ENCODE measurements around the gene TRPM7.
"Not testable (repeated sequence)": the region's sequence is repeated elsewhere in the genome, so short reads cannot be mapped to it uniquely, and the experiment has no call there.

The TRPM7 gene

GRCh38 chr15:50616960-50617359 is 69.6 kb downstream of the TRPM7 start:
- H3K27me3 ChIP-seq (ENCODE audit: low read depth, low read length); H3K9me3 ChIP-seq (ENCODE audit: control insufficient read depth in 1 of 2, low read length in 2 of 2); H3K4me1 ChIP-seq (ENCODE audit: control insufficient read depth in 1 of 2, insufficient read depth in 2 of 2, low read length in 2 of 2); H3K4me3 ChIP-seq (ENCODE audit: low read depth in 1 of 2, low read length in 2 of 2); H3K27ac ChIP-seq (ENCODE audit: low read length): not testable (repeated sequence)
- peaks cover 1 to 25% of the 10 kb centered on the region in 2 donors for H3K36me3 ChIP-seq (ENCODE audit: control insufficient read depth in 1 of 2, insufficient read depth in 2 of 2, low read length in 2 of 2)

GRCh38 chr15:50616554-50616953 is 70.0 kb downstream of the TRPM7 start:
- H3K9me3 ChIP-seq (ENCODE audit: control insufficient read depth in 1 of 2, low read length in 2 of 2); H3K27ac ChIP-seq (ENCODE audit: low read length); H3K4me3 ChIP-seq (ENCODE audit: low read depth in 1 of 2, low read length in 2 of 2); H3K27me3 ChIP-seq (ENCODE audit: low read depth, low read length); H3K4me1 ChIP-seq (ENCODE audit: control insufficient read depth in 1 of 2, insufficient read depth in 2 of 2, low read length in 2 of 2): not testable (repeated sequence)
- H3K36me3 ChIP-seq (ENCODE audit: control insufficient read depth in 1 of 2, insufficient read depth in 2 of 2, low read length in 2 of 2) = peaks cover 5 to 26% of the 10 kb centered on the region in 2 donors

- no peaks in the 10 kb centered on the region for H3K27me3 ChIP-seq (ENCODE audit: low read depth, low read length)
- no peaks in the 10 kb centered on the region for H3K9me3 ChIP-seq (ENCODE audit: control insufficient read depth in 1 of 2, low read length in 2 of 2)
- no peak overlapping the region for H3K4me3 ChIP-seq (ENCODE audit: low read depth in 1 of 2, low read length in 2 of 2)
- H3K4me1 ChIP-seq (ENCODE audit: control insufficient read depth in 1 of 2, insufficient read depth in 2 of 2, low read length in 2 of 2) = no peaks in the 10 kb centered on the region
- H3K27ac ChIP-seq (ENCODE audit: low read length) = no peak overlapping the region
- H3K36me3 ChIP-seq (ENCODE audit: control insufficient read depth in 1 of 2, insufficient read depth in 2 of 2, low read length in 2 of 2) = peaks cover 22 to 33% of the 10 kb centered on the region in 2 donors
Measured at GRCh38 chr15:50613600-50613999, 73.0 kb downstream of the TRPM7 start.

GRCh38 chr15:50607129-50607528 is 79.5 kb downstream of the TRPM7 start:
- Histone ChIP-seq H3K27ac (ENCODE audit: low read length) (no peak overlapping the region), H3K4me3 (ENCODE audit: low read depth in 1 of 2, low read length in 2 of 2) (no peak overlapping the region), H3K4me1 (ENCODE audit: control insufficient read depth in 1 of 2, insufficient read depth in 2 of 2, low read length in 2 of 2) (no peaks in the 10 kb centered on the region), H3K27me3 (ENCODE audit: low read depth, low read length) (no peaks in the 10 kb centered on the region), H3K9me3 (ENCODE audit: control insufficient read depth in 1 of 2, low read length in 2 of 2) (no peaks in the 10 kb centered on the region), H3K36me3 (ENCODE audit: control insufficient read depth in 1 of 2, insufficient read depth in 2 of 2, low read length in 2 of 2) (peaks cover 42 to 49% of the 10 kb centered on the region in 2 donors)

GRCh38 chr15:50605462-50605861 is 81.1 kb downstream of the TRPM7 start:
- H3K4me3 ChIP-seq (ENCODE audit: low read depth in 1 of 2, low read length in 2 of 2) = no peak overlapping the region

GRCh38 chr15:50602028-50602427 is 84.6 kb downstream of the TRPM7 start:
- H3K27me3 ChIP-seq (ENCODE audit: low read depth, low read length); H3K4me1 ChIP-seq (ENCODE audit: control insufficient read depth in 1 of 2, insufficient read depth in 2 of 2, low read length in 2 of 2); H3K4me3 ChIP-seq (ENCODE audit: low read depth in 1 of 2, low read length in 2 of 2); H3K27ac ChIP-seq (ENCODE audit: low read length); H3K9me3 ChIP-seq (ENCODE audit: control insufficient read depth in 1 of 2, low read length in 2 of 2): not testable (repeated sequence)
- H3K36me3 ChIP-seq (ENCODE audit: control insufficient read depth in 1 of 2, insufficient read depth in 2 of 2, low read length in 2 of 2) = peaks cover 34 to 35% of the 10 kb centered on the region in 2 donors

More at GRCh38 chr15:50605462-50605861, 81.1 kb downstream of the TRPM7 start:
- no peak overlapping the region for H3K27ac ChIP-seq (ENCODE audit: low read length)
- H3K27me3 ChIP-seq (ENCODE audit: low read depth, low read length) = no peaks in the 10 kb centered on the region
- peaks cover 31 to 39% of the 10 kb centered on the region in 2 donors for H3K36me3 ChIP-seq (ENCODE audit: control insufficient read depth in 1 of 2, insufficient read depth in 2 of 2, low read length in 2 of 2)
- H3K4me1 ChIP-seq (ENCODE audit: control insufficient read depth in 1 of 2, insufficient read depth in 2 of 2, low read length in 2 of 2) = no peaks in the 10 kb centered on the region
- H3K9me3 ChIP-seq (ENCODE audit: control insufficient read depth in 1 of 2, low read length in 2 of 2) = no peaks in the 10 kb centered on the region

GRCh38 chr15:50594311-50594710 is 92.3 kb downstream of the TRPM7 start:
- no peaks in the 10 kb centered on the region for H3K27me3 ChIP-seq (ENCODE audit: low read depth, low read length)
- peaks cover 41 to 60% of the 10 kb centered on the region in 2 donors for H3K36me3 ChIP-seq (ENCODE audit: control insufficient read depth in 1 of 2, insufficient read depth in 2 of 2, low read length in 2 of 2)
- no peaks in the 10 kb centered on the region for H3K4me1 ChIP-seq (ENCODE audit: control insufficient read depth in 1 of 2, insufficient read depth in 2 of 2, low read length in 2 of 2)
- no peak overlapping the region for H3K4me3 ChIP-seq (ENCODE audit: low read depth in 1 of 2, low read length in 2 of 2)
- H3K27ac ChIP-seq (ENCODE audit: low read length) = no peak overlapping the region
- H3K9me3 ChIP-seq (ENCODE audit: control insufficient read depth in 1 of 2, low read length in 2 of 2) = no peaks in the 10 kb centered on the region

- no peak overlapping the region for H3K4me3 ChIP-seq (ENCODE audit: low read depth in 1 of 2, low read length in 2 of 2)
- H3K4me1 ChIP-seq (ENCODE audit: control insufficient read depth in 1 of 2, insufficient read depth in 2 of 2, low read length in 2 of 2) = no peaks in the 10 kb centered on the region
- no peaks in the 10 kb centered on the region for H3K27me3 ChIP-seq (ENCODE audit: low read depth, low read length)
- H3K9me3 ChIP-seq (ENCODE audit: control insufficient read depth in 1 of 2, low read length in 2 of 2) = no peaks in the 10 kb centered on the region
- no peak overlapping the region for H3K27ac ChIP-seq (ENCODE audit: low read length)
- peaks cover 36 to 61% of the 10 kb centered on the region in 2 donors for H3K36me3 ChIP-seq (ENCODE audit: control insufficient read depth in 1 of 2, insufficient read depth in 2 of 2, low read length in 2 of 2)
Measured at GRCh38 chr15:50593761-50594160, 92.8 kb downstream of the TRPM7 start.

DNA sequence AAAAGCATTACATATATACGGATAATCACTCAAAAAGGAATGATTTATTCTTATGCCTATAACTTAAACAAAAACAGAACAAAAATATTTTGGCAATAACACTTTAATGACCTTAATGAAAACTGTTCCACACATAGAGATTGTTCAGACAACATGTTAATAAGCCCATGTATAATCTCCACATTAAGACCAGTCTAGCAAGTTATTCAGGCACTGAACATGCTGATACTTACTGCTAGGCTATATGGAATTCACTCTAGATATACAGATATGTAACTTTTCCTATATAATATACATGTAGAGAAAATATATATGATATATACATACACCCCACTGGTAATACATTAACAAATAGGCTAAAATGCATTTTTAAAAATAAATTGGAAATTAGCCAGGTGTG is 96.3 kb downstream of the TRPM7 start:
- no peaks in the 10 kb centered on the region for H3K9me3 ChIP-seq (ENCODE audit: control insufficient read depth in 1 of 2, low read length in 2 of 2)
- H3K27ac ChIP-seq (ENCODE audit: low read length) = no peak overlapping the region
- no peaks in the 10 kb centered on the region for H3K4me1 ChIP-seq (ENCODE audit: control insufficient read depth in 1 of 2, insufficient read depth in 2 of 2, low read length in 2 of 2)
- no peaks in the 10 kb centered on the region for H3K27me3 ChIP-seq (ENCODE audit: low read depth, low read length)
- H3K36me3 ChIP-seq (ENCODE audit: control insufficient read depth in 1 of 2, insufficient read depth in 2 of 2, low read length in 2 of 2) = peaks cover 46 to 60% of the 10 kb centered on the region in 2 donors
- no peak overlapping the region for H3K4me3 ChIP-seq (ENCODE audit: low read depth in 1 of 2, low read length in 2 of 2)

- Histone ChIP-seq H3K27ac (ENCODE audit: low read length) (no peak overlapping the region), H3K4me1 (ENCODE audit: control insufficient read depth in 1 of 2, insufficient read depth in 2 of 2, low read length in 2 of 2) (no peaks in the 10 kb centered on the region), H3K27me3 (ENCODE audit: low read depth, low read length) (no peaks in the 10 kb centered on the region), H3K36me3 (ENCODE audit: control insufficient read depth in 1 of 2, insufficient read depth in 2 of 2, low read length in 2 of 2) (peaks cover 43 to 58% of the 10 kb centered on the region in 2 donors), H3K9me3 (ENCODE audit: control insufficient read depth in 1 of 2, low read length in 2 of 2) (no peaks in the 10 kb centered on the region), H3K4me3 (ENCODE audit: low read depth in 1 of 2, low read length in 2 of 2) (no peak overlapping the region)
Measured at GRCh38 chr15:50577492-50577891, 109.1 kb downstream of the TRPM7 start.

DNA sequence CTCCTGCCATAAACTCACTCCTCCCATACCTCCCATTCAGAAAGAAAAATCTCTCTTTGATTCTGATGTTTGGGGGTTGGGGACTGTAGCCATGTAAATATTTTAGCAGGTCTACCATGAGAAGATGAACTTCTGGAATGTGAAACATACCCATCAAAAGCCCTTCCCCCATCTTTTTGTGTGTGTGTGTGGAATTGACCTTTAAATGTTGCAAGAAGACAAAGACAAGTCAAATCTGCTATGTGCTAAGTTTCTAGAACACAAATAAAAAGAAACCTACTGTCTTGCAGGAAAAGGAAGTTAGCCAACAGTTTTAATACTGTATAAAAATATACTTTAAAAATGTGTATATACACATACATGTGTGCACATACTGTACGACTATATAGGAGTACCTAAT is 110.4 kb downstream of the TRPM7 start:
- no peaks in the 10 kb centered on the region for H3K9me3 ChIP-seq (ENCODE audit: control insufficient read depth in 1 of 2, low read length in 2 of 2)
- peaks cover 39 to 56% of the 10 kb centered on the region in 2 donors for H3K36me3 ChIP-seq (ENCODE audit: control insufficient read depth in 1 of 2, insufficient read depth in 2 of 2, low read length in 2 of 2)
- H3K4me1 ChIP-seq (ENCODE audit: control insufficient read depth in 1 of 2, insufficient read depth in 2 of 2, low read length in 2 of 2) = no peaks in the 10 kb centered on the region
- no peak overlapping the region for H3K27ac ChIP-seq (ENCODE audit: low read length)
- no peaks in the 10 kb centered on the region for H3K27me3 ChIP-seq (ENCODE audit: low read depth, low read length)
- no peak overlapping the region for H3K4me3 ChIP-seq (ENCODE audit: low read depth in 1 of 2, low read length in 2 of 2)

- not testable (repeated sequence) for H3K27ac ChIP-seq (ENCODE audit: low read length); H3K4me3 ChIP-seq (ENCODE audit: low read depth in 1 of 2, low read length in 2 of 2); H3K4me1 ChIP-seq (ENCODE audit: control insufficient read depth in 1 of 2, insufficient read depth in 2 of 2, low read length in 2 of 2); H3K9me3 ChIP-seq (ENCODE audit: control insufficient read depth in 1 of 2, low read length in 2 of 2); H3K27me3 ChIP-seq (ENCODE audit: low read depth, low read length)
- H3K36me3 ChIP-seq (ENCODE audit: control insufficient read depth in 1 of 2, insufficient read depth in 2 of 2, low read length in 2 of 2) = peaks cover 31 to 58% of the 10 kb centered on the region in 2 donors
Measured at GRCh38 chr15:50573842-50574241, 112.8 kb downstream of the TRPM7 start.
